ENCODE measurements around the gene PFKFB3.

- TF ChIP-seq EZH2 (IDR thresholded peaks at IDR 0.05; ENCODE audit: insufficient read depth, poor library complexity, severe bottlenecking) = no peak
- no peak for TF ChIP-seq EZH2phosphoT487 (IDR thresholded peaks at IDR 0.05; ENCODE audit: insufficient read depth, low read depth)
Measured at GRCh38 chr10:6228647-6229046, 25.9 kb downstream of the PFKFB3 start.
